Lower leg skin (tissue), 3 donors: ENCODE results near the gene TNFRSF19.

Experiments
- POLR2A ChIP-seq, 2 donors: fragments of 450-650 bp; IDR thresholded peaks; one replicate each; pipeline ENCODE4 v1.6.1; 2016 to 2017; ENCODE audit warnings: antibody characterized with exemption in 2 of 2, mild to moderate bottlenecking in 1 of 2, moderate library complexity in 1 of 2
- TF ChIP-seq, protein P1 (sequence below), 3 donors: fragments of 450-650 bp; IDR thresholded peaks; one replicate each; pipeline ENCODE4 v1.5.1; 2016; ENCODE audit warnings: antibody characterized with exemption in 3 of 3, mild to moderate bottlenecking in 3 of 3, moderate library complexity in 2 of 3

DNA sequence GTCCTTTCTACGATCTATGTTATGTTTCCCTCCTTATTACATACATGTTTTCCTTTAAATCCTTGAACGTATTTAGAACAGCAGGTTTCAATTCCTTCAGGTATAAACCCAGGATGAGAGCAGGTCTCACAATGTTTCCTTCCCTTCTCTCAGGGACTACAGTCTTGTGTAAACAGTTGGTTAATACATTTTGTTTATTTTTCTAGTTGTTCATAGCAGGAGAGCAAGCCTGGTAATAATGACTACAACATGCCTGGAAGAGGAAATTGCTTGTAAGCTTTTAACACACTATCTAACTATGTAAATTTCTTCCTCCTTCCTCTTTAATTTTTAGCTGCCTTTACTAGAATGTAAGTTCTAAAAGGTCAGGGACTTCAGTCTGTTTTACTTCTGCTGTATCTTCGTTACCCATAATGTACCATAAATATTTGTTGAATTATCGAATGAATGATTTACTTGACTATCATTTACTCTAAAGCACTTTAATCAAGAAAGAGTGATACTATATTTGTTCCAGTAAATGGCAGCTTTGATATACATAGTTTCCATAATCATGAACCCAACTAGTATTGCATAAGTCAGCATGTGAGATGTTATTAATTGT, 28.9 kb upstream of the TNFRSF19 start:
- TF ChIP-seq, protein P1, sequence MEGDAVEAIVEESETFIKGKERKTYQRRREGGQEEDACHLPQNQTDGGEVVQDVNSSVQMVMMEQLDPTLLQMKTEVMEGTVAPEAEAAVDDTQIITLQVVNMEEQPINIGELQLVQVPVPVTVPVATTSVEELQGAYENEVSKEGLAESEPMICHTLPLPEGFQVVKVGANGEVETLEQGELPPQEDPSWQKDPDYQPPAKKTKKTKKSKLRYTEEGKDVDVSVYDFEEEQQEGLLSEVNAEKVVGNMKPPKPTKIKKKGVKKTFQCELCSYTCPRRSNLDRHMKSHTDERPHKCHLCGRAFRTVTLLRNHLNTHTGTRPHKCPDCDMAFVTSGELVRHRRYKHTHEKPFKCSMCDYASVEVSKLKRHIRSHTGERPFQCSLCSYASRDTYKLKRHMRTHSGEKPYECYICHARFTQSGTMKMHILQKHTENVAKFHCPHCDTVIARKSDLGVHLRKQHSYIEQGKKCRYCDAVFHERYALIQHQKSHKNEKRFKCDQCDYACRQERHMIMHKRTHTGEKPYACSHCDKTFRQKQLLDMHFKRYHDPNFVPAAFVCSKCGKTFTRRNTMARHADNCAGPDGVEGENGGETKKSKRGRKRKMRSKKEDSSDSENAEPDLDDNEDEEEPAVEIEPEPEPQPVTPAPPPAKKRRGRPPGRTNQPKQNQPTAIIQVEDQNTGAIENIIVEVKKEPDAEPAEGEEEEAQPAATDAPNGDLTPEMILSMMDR (IDR thresholded peaks at IDR 0.05): no peak
- TF ChIP-seq POLR2A (IDR thresholded peaks at IDR 0.05): no peak
